ENCODE results near the gene AK1. TPM values are rescaled to one million over a fixed set of nuclear protein-coding genes. Genes with fewer than 3 reads are reported as not detected.
A peak's percentile ranks its signal among the peaks of the same experiment; 100 is the strongest.

The AK1 gene
- total RNA-seq, 1 donor from 2014 or later: 8.1 TPM

GRCh38 chr9:127912296-127912695 is 34.8 kb upstream of the AK1 start:
- DNase-seq (no peak), ATAC-seq (ENCODE audit: low read depth) (no peak)
- Mint-ChIP-seq H3K27me3 (no peaks in the 10 kb centered on the region), H3K9me3 (no peaks in the 10 kb centered on the region), H3K4me3 (no peak overlapping the region), H3K27ac (peak overlapping the region; percentile 96), H3K36me3 (ENCODE audit: low read depth) (peaks cover 63% of the 10 kb centered on the region), H3K4me1 (peaks cover 63% of the 10 kb centered on the region)
- no peak for TF ChIP-seq CTCF (IDR thresholded peaks at IDR 0.05)
- POLR2A ChIA-PET: interaction anchor here (12.0 kb wide), 1 partner anchor 10 kb away, joined by 457 read pairs; the partner anchor contains the start of gene ST6GALNAC6
- intact Hi-C loops (cut with micrococcal nuclease): no loop called here
- CTCF ChIA-PET: interaction anchor here (1.4 kb wide), 1 partner anchor 9 kb away, joined by 5 read pairs; no protein-coding TSS in a partner anchor

- ATAC-seq (ENCODE audit: low read depth) (no peak), DNase-seq (no peak)
- TF ChIP-seq CTCF (IDR thresholded peaks at IDR 0.05): no peak
- no peaks in the 10 kb centered on the region for H3K27me3 Mint-ChIP-seq
- intact Hi-C loops (cut with micrococcal nuclease): no loop called here
- ChIA-PET CTCF (interaction anchor here (1.0 kb wide), 1 partner anchor 40 kb away, joined by 3 read pairs; no protein-coding TSS in a partner anchor), POLR2A (interaction anchor here (1.3 to 3.3 kb wide), 3 partner anchors 11 to 131 kb away, joined by 4 to 20 read pairs (median 5); partner anchors contain the start of genes CDK9 and ST6GALNAC6)
- peaks cover 73% of the 10 kb centered on the region for H3K4me1 Mint-ChIP-seq
- H3K27ac Mint-ChIP-seq: peak overlapping the region; percentile 96
- H3K4me3 Mint-ChIP-seq: peak overlapping the region; percentile 73
- H3K9me3 Mint-ChIP-seq: no peaks in the 10 kb centered on the region
- H3K36me3 Mint-ChIP-seq (ENCODE audit: low read depth): peaks cover 61% of the 10 kb centered on the region
These were observed 33.2 kb upstream of the AK1 start for GRCh38 chr9:127910613-127911205.

GRCh38 chr9:127909839-127910273 is 32.4 kb upstream of the AK1 start:
- Mint-ChIP-seq H3K36me3 (ENCODE audit: low read depth) (peaks cover 58% of the 10 kb centered on the region), H3K27ac (peak overlapping the region; percentile 46), H3K4me1 (peaks cover 73% of the 10 kb centered on the region), H3K27me3 (no peaks in the 10 kb centered on the region), H3K4me3 (no peak overlapping the region), H3K9me3 (no peaks in the 10 kb centered on the region)
- DNase-seq (no peak), ATAC-seq (ENCODE audit: low read depth) (no peak)
- no peak for TF ChIP-seq CTCF (IDR thresholded peaks at IDR 0.05)
- CTCF ChIA-PET: no interaction called here
- POLR2A ChIA-PET: interaction anchor here (0.7 to 3.3 kb wide), 4 partner anchors 10 to 131 kb away, joined by 4 to 20 read pairs (median 4); partner anchors contain the start of genes CDK9 and ST6GALNAC6
- intact Hi-C loops (cut with micrococcal nuclease): no loop called here

- DNase-seq: no peak
- Mint-ChIP-seq H3K4me3 (no peak overlapping the region), H3K4me1 (peaks cover 76% of the 10 kb centered on the region), H3K9me3 (no peaks in the 10 kb centered on the region), H3K36me3 (ENCODE audit: low read depth) (peaks cover 51% of the 10 kb centered on the region), H3K27me3 (no peaks in the 10 kb centered on the region), H3K27ac (peak overlapping the region; percentile 35)
- ChIA-PET CTCF (no interaction called here), POLR2A (interaction anchor here (3.3 to 12.3 kb wide), 2 partner anchors 9 kb away, joined by 20 to 457 read pairs; partner anchors contain the start of genes ST6GALNAC4 and ST6GALNAC6)
- TF ChIP-seq CTCF (IDR thresholded peaks at IDR 0.05): no peak
- no peak for ATAC-seq (ENCODE audit: low read depth)
- intact Hi-C loops (cut with micrococcal nuclease): no loop called here
These were observed 31.1 kb upstream of the AK1 start for GRCh38 chr9:127908660-127908926.

- intact Hi-C loops (cut with micrococcal nuclease): no loop called here
- no peak for ATAC-seq (ENCODE audit: low read depth)
These were observed 30.6 kb upstream of the AK1 start for GRCh38 chr9:127907867-127908659.

More at GRCh38 chr9:127907867-127908659, 30.6 kb upstream of the AK1 start:
- Mint-ChIP-seq H3K36me3 (ENCODE audit: low read depth) (peaks cover 47% of the 10 kb centered on the region), H3K27me3 (no peaks in the 10 kb centered on the region), H3K9me3 (no peaks in the 10 kb centered on the region), H3K4me1 (peaks cover 77% of the 10 kb centered on the region), H3K4me3 (no peak overlapping the region), H3K27ac (peak overlapping the region; percentile 98)
- TF ChIP-seq CTCF (IDR thresholded peaks at IDR 0.05): no peak
- ChIA-PET POLR2A (interaction anchor here (0.6 to 12.3 kb wide), 2 partner anchors 10 to 798 kb away, joined by 3 to 457 read pairs; partner anchors contain the start of gene ST6GALNAC4), CTCF (no interaction called here)
- no peak for DNase-seq

All from activated B cell treated with CpG ODN at 0.5 μM for 24 hours (primary cell).